H1 (cell line): Measurements from ENCODE around the gene SUGT1. TPM values are rescaled to one million over a fixed set of nuclear protein-coding genes. Genes with fewer than 3 reads are reported as not detected.

Experiments used
- CTCF ChIA-PET: fragments of 300-600 bp; sonication (Branson Sonifier 250); formaldehyde crosslinking; loops from one replicate; lab custom pipeline; 2021; ENCODE audit not compliant: partially characterized antibody; lab: Charles Lee
- POLR2A ChIA-PET: fragments of 300-600 bp; sonication (Branson Sonifier 250); formaldehyde crosslinking; loops from one replicate; lab custom pipeline; 2021; ENCODE audit warnings: inconsistent platforms; ENCODE audit not compliant: partially characterized antibody; lab: Charles Lee
- DNase-seq, 2 experiments: peaks; one replicate each; pipeline versions ENCODE4 v3.0.0 to v3.0.0-alpha.2; 2010 to 2022; ENCODE audit warnings: low spot score in 2 of 2, low read depth in 1 of 2, mixed read lengths in 1 of 2
- FAIRE-seq: peaks from 2 replicates; lab custom pipeline; 2011; peaks lifted over from hg19 to GRCh38; lab: Jason Lieb, UNC
- H2AFZ ChIP-seq: 2 replicates; pipeline ENCODE4 v1.8.1; 2012; ENCODE audit warnings: low read length, inconsistent platforms
- H2AK5ac ChIP-seq: 2 replicates; pipeline ENCODE4 v1.6.1; 2013; ENCODE audit warnings: low read depth, low read length
- H2BK120ac ChIP-seq: replicated peaks from 2 replicates; pipeline ENCODE3; 2013; ENCODE audit warnings: low read depth, low read length, inconsistent platforms
- H2BK12ac ChIP-seq: 2 replicates; pipeline ENCODE4 v1.6.1; 2013; ENCODE audit warnings: low read depth, low read length
- H2BK15ac ChIP-seq: 2 replicates; pipeline ENCODE4 v1.6.1; 2013; ENCODE audit warnings: low read length
- H2BK20ac ChIP-seq: 2 replicates; pipeline ENCODE4 v1.6.1; 2013; ENCODE audit warnings: low read length
- H2BK5ac ChIP-seq: 2 replicates; pipeline ENCODE4 v1.6.1; 2013; ENCODE audit warnings: low read depth, low read length
- H3K14ac ChIP-seq: 2 replicates; pipeline ENCODE4 v1.6.1; 2013; ENCODE audit warnings: inconsistent platforms; ENCODE audit not compliant: insufficient read length
- H3K18ac ChIP-seq: 2 replicates; pipeline ENCODE4 v1.6.1; 2013; ENCODE audit warnings: low read length; ENCODE audit errors: extremely low read depth
- H3K23ac ChIP-seq: 2 replicates; pipeline ENCODE4 v1.6.1; 2013; ENCODE audit warnings: inconsistent platforms; ENCODE audit not compliant: insufficient read length
- H3K23me2 ChIP-seq: 2 replicates; pipeline ENCODE4 v1.6.1; 2013; ENCODE audit warnings: low read depth, low read length
- H3K27ac ChIP-seq: 2 replicates; pipeline ENCODE4 v1.6.1; 2011; ENCODE audit warnings: low read depth, low read length, inconsistent platforms
- H3K27me3 ChIP-seq, 4 experiments: replicated peaks in 1 of 4; 1 replicate in 1 of 4; 2 replicates in 3 of 4; pipeline versions ENCODE4 v1.6.1 to v1.8.1; 2011 to 2013; ENCODE audit warnings: low read length in 3 of 4, mild to moderate bottlenecking in 3 of 4, inconsistent platforms in 2 of 4, mixed read lengths in 2 of 4, moderate library complexity in 1 of 4; ENCODE audit not compliant: control insufficient read depth in 3 of 4, insufficient read depth in 3 of 4; ENCODE audit errors: extremely low read depth in 1 of 4
- H3K36me3 ChIP-seq, 4 experiments: 2 replicates each; pipeline versions ENCODE4 v1.6.1 to v1.8.1; 2011 to 2013; ENCODE audit warnings: mild to moderate bottlenecking in 4 of 4, low read length in 3 of 4, moderate library complexity in 2 of 4, control low read depth in 1 of 4, inconsistent platforms in 1 of 4; ENCODE audit not compliant: insufficient read depth in 4 of 4, control insufficient read depth in 2 of 4
- H3K4ac ChIP-seq: replicated peaks from 2 replicates; pipeline ENCODE3; 2013; ENCODE audit warnings: low read length, low read depth, mixed read lengths, inconsistent platforms; ENCODE audit not compliant: insufficient read length
- H3K4me1 ChIP-seq, 4 experiments: replicated peaks in 1 of 4; 1 replicate in 1 of 4; 2 replicates in 3 of 4; pipeline versions ENCODE4 v1.6.1 to v1.8.1; 2011 to 2013; ENCODE audit warnings: low read length in 3 of 4, inconsistent platforms in 2 of 4, mixed read lengths in 1 of 4; ENCODE audit not compliant: insufficient read depth in 4 of 4, control insufficient read depth in 3 of 4
- H3K4me2 ChIP-seq, 2 experiments: 2 replicates each; pipeline versions ENCODE4 v1.6.1 to v1.8.1; 2011 to 2013; ENCODE audit warnings: low read depth in 2 of 2, low read length in 2 of 2, control low read depth in 1 of 2, inconsistent platforms in 1 of 2, mild to moderate bottlenecking in 1 of 2; ENCODE audit not compliant: insufficient read depth in 1 of 2
- H3K4me3 ChIP-seq, 4 experiments: fragments of 200-600, 300-600 bp in 1 of 4; sonication (generic), shearing (Covaris generic), sonication (Bioruptor Twin) in 1 of 4; 2 replicates each; pipeline versions ENCODE4 v1.5.1 to v1.8.1; 2011 to 2016; ENCODE audit warnings: low read length in 4 of 4, low read depth in 3 of 4, control low read depth in 2 of 4, inconsistent platforms in 2 of 4, mild to moderate bottlenecking in 2 of 4, mixed read lengths in 1 of 4, moderate library complexity in 1 of 4; ENCODE audit not compliant: insufficient read depth in 2 of 4; ENCODE audit errors: extremely low read depth in 1 of 4
- H3K56ac ChIP-seq: replicated peaks from 2 replicates; pipeline ENCODE3; 2013; ENCODE audit warnings: low read depth, mild to moderate bottlenecking, mixed read lengths, low read length, inconsistent platforms; ENCODE audit not compliant: insufficient read length
- H3K79me1 ChIP-seq: 2 replicates; pipeline ENCODE4 v1.6.1; 2013; ENCODE audit warnings: low read depth, low read length, control low read depth
- H3K79me2 ChIP-seq, 2 experiments: 2 replicates each; pipeline versions ENCODE4 v1.6.1 to v1.8.1; 2012 to 2013; ENCODE audit warnings: low read length in 2 of 2, mild to moderate bottlenecking in 2 of 2, inconsistent platforms in 1 of 2; ENCODE audit not compliant: insufficient read depth in 2 of 2, control insufficient read depth in 1 of 2
- H3K9ac ChIP-seq, 4 experiments: replicated peaks in 1 of 4; 1 replicate in 1 of 4; 2 replicates in 3 of 4; pipeline versions ENCODE4 v1.6.1 to v1.8.1; 2011 to 2013; ENCODE audit warnings: low read depth in 3 of 4, low read length in 3 of 4, control low read depth in 2 of 4, mild to moderate bottlenecking in 2 of 4, moderate library complexity in 2 of 4, inconsistent platforms in 1 of 4; ENCODE audit errors: extremely low read depth in 1 of 4
- H3K9me3 ChIP-seq, 2 experiments: 2 replicates each; pipeline versions ENCODE4 v1.6.1 to v1.8.1; 2012 to 2013; ENCODE audit warnings: mild to moderate bottlenecking in 2 of 2, moderate library complexity in 2 of 2, control low read depth in 1 of 2, inconsistent platforms in 1 of 2, low read depth in 1 of 2, low read length in 1 of 2, mixed read lengths in 1 of 2; ENCODE audit not compliant: insufficient read depth in 2 of 2
- H4K20me1 ChIP-seq, 2 experiments: replicated peaks in 1 of 2; 2 replicates each; pipeline versions ENCODE3 to v1.8.1; 2011 to 2013; ENCODE audit warnings: inconsistent platforms in 2 of 2, low read length in 2 of 2, mild to moderate bottlenecking in 1 of 2; ENCODE audit not compliant: insufficient read depth in 2 of 2, control insufficient read depth in 1 of 2
- H4K5ac ChIP-seq: 2 replicates; pipeline ENCODE4 v1.6.1; 2013; ENCODE audit warnings: low read length, low read depth, mixed read lengths, inconsistent platforms; ENCODE audit not compliant: insufficient read length
- H4K8ac ChIP-seq: 2 replicates; pipeline ENCODE4 v1.8.0; 2013; ENCODE audit warnings: mild to moderate bottlenecking, moderate library complexity, low read length, inconsistent platforms; ENCODE audit not compliant: insufficient read depth; ENCODE audit errors: extremely low read depth
- H4K91ac ChIP-seq: replicated peaks from 2 replicates; pipeline ENCODE3; 2013; ENCODE audit warnings: low read length, mixed read lengths, inconsistent platforms; ENCODE audit not compliant: insufficient read length
- CHD2 ChIP-seq: IDR thresholded peaks from 2 replicates; pipeline ENCODE4 v1.6.1; 2012; ENCODE audit warnings: low read length, improper control_type of control experiment
- EZH2 ChIP-seq: fragments of 200-600 bp; sonication (generic); IDR thresholded peaks from 2 replicates; pipeline ENCODE4 v1.7.1; 2012; ENCODE audit warnings: low read depth, mild to moderate bottlenecking, moderate library complexity, low read length, inconsistent platforms; ENCODE audit not compliant: severe bottlenecking
- HDAC6 ChIP-seq: IDR thresholded peaks from one replicate; pipeline ENCODE4 v1.7.1; 2012; ENCODE audit warnings: low read depth, mild to moderate bottlenecking, inconsistent platforms, low read length, moderate library complexity
- JUN ChIP-seq: IDR thresholded peaks from 2 replicates; pipeline ENCODE4 v1.6.1; 2011; ENCODE audit warnings: low read depth, mild to moderate bottlenecking, improper control_type of control experiment, low read length
- KDM4A ChIP-seq: IDR thresholded peaks from one replicate; pipeline ENCODE4 v1.7.1; 2012; ENCODE audit warnings: low read depth, mild to moderate bottlenecking, moderate library complexity, low read length, inconsistent platforms; ENCODE audit not compliant: severe bottlenecking
- NANOG ChIP-seq: IDR thresholded peaks from 2 replicates; pipeline ENCODE4 v1.6.1; 2011; ENCODE audit warnings: low read length, low read depth, mild to moderate bottlenecking, inconsistent platforms; ENCODE audit not compliant: insufficient read depth, poor library complexity, severe bottlenecking
- POU5F1 ChIP-seq: IDR thresholded peaks from 2 replicates; pipeline ENCODE4 v1.6.1; 2011; ENCODE audit warnings: low read depth, mild to moderate bottlenecking, low read length, moderate library complexity
- RFX5 ChIP-seq: IDR thresholded peaks from 2 replicates; pipeline ENCODE4 v1.6.1; 2011; ENCODE audit warnings: low read depth, low read length, improper control_type of control experiment, borderline replicate concordance
- SIX5 ChIP-seq: IDR thresholded peaks from 2 replicates; pipeline ENCODE4 v1.6.1; 2011; ENCODE audit warnings: mild to moderate bottlenecking, low read depth, low read length
- SP1 ChIP-seq: IDR thresholded peaks from 2 replicates; pipeline ENCODE4 v1.6.1; 2011; ENCODE audit warnings: low read depth, low read length
- TAF1 ChIP-seq: IDR thresholded peaks from 2 replicates; pipeline ENCODE4 v1.6.1; 2011; ENCODE audit warnings: mild to moderate bottlenecking, low read depth, low read length
- YY1 ChIP-seq: IDR thresholded peaks from 2 replicates; pipeline ENCODE4 v1.6.1; 2011; ENCODE audit warnings: low read depth, mild to moderate bottlenecking, low read length
- ZNF274 ChIP-seq: IDR thresholded peaks from 2 replicates; pipeline ENCODE4 v1.7.0; 2012; ENCODE audit warnings: low read length, borderline replicate concordance; ENCODE audit errors: extremely low read depth
- WGBS, 2 experiments: shearing (Covaris generic) in 1 of 2; methylation state at CpG; one replicate each; pipeline versions ENCODE4 v1.1.6 to v1.1.7; 2013 to 2015; ENCODE audit warnings: low lambda C conversion rate in 2 of 2, mixed read lengths in 2 of 2, inconsistent platforms in 1 of 2, low coverage in 1 of 2, missing lambda C conversion rate in 1 of 2; ENCODE audit not compliant: insufficient replicate concordance in 2 of 2, insufficient coverage in 1 of 2, insufficient read length in 1 of 2; ENCODE audit errors: extremely low coverage in 1 of 2, missing lambda C conversion rate in 1 of 2; 5-methylcytosine and 5-hydroxymethylcytosine counted together
- polyA plus RNA-seq, 7 experiments: library from polyadenylated mRNA; depleted of rRNA in 3 of 7; stranded (reverse) in 5 of 7; unstranded in 2 of 7; fragments of >200 nt in 5 of 7; fragments of 200-250 nt in 2 of 7; gene quantifications; 1 replicate in 5 of 7; 2 replicates in 1 of 7; 4 replicates in 1 of 7; pipeline versions ENCODE4 v1.2.1 to v1.2.3, GENCODE V29; 2011 to 2013; ENCODE audit warnings: missing spikeins in 2 of 7, mixed read lengths in 2 of 7
- total RNA-seq: library from RNA; stranded (reverse); fragmentation: NEBNext Ultra II Directional; extraction: Animal tissue kit (Norgen Biotek cat#: 25700); gene quantifications from 2 replicates; pipeline ENCODE4 v1.2.1, GENCODE V29; 2021
- TF ChIP-seq, protein P1 (sequence below): IDR thresholded peaks from 2 replicates; pipeline ENCODE4 v1.6.1; 2012; ENCODE audit warnings: inconsistent platforms

The SUGT1 gene
- total and polyA plus RNA-seq, 2 of the 8 experiments (the other 6 are each of a cell fraction or from before 2014, with no cell fraction given) = 21.0 to 99.4 TPM

DNA sequence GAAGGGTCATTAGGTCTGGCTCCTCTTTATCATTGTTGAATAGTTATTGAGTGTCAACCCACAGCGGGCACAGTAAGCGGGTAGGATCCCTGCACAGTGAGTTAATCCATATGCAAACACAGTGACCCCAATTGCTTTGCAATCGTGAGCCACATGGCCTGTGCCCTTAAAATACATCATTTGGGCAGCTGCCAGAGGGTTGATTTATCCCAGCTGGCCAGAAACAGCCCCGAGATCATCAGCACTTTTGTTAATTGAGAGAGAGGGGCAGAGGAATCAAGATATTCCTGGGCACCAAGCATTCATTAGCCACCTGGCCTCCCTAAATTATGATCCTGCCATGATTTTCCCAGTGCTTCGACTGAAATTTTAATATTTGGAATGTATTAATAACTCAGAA lies 96.8 kb downstream of the SUGT1 start:
- no peaks in the 10 kb centered on the region for H3K36me3 ChIP-seq
- WGBS, 2 experiments = 70% methylated on average over 5 of the region's 5 CpGs; no CpG with 5 or more reads in 1 of the 2 experiments
- H2BK120ac ChIP-seq = no peak overlapping the region
- TF ChIP-seq TAF1 = no peak
- TF ChIP-seq HDAC6 = no peak
- TF ChIP-seq, protein P1, sequence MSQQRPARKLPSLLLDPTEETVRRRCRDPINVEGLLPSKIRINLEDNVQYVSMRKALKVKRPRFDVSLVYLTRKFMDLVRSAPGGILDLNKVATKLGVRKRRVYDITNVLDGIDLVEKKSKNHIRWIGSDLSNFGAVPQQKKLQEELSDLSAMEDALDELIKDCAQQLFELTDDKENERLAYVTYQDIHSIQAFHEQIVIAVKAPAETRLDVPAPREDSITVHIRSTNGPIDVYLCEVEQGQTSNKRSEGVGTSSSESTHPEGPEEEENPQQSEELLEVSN = no peak
- TF ChIP-seq POU5F1 = no peak
- TF ChIP-seq SP1 = no peak
- TF ChIP-seq YY1 = no peak
- TF ChIP-seq ZNF274 = no peak
- no peak for TF ChIP-seq CHD2
- TF ChIP-seq SIX5 = no peak
- no peak for TF ChIP-seq NANOG
- TF ChIP-seq EZH2 = no peak
- no peak for TF ChIP-seq JUN
- TF ChIP-seq RFX5 = no peak
- no peak for TF ChIP-seq KDM4A
- TF ChIP-seq, all 59 proteins: peak for 0
- ChIA-PET POLR2A (no interaction called here), CTCF (no interaction called here)
- Histone ChIP-seq H3K23ac (no peak overlapping the region), H3K23me2 (no peaks in the 10 kb centered on the region), H3K27ac (no peak overlapping the region), H2BK15ac (no peak overlapping the region), H3K4me1 (no peaks in the 10 kb centered on the region), H3K4ac (no peak overlapping the region), H2AK5ac (no peak overlapping the region), H3K79me1 (no peaks in the 10 kb centered on the region), H2AFZ (no peak overlapping the region), H3K9ac (no peak overlapping the region), H4K8ac (no peak overlapping the region), H4K91ac (no peak overlapping the region), H4K5ac (no peak overlapping the region), H3K79me2 (no peaks in the 10 kb centered on the region), H3K4me2 (no peak overlapping the region), H3K9me3 (no peaks in the 10 kb centered on the region), H2BK5ac (no peak overlapping the region), H4K20me1 (no peaks in the 10 kb centered on the region), H3K4me3 (no peak overlapping the region), H3K56ac (no peak overlapping the region), H3K27me3 (no peaks in the 10 kb centered on the region; a peak in 1 of 7 replicates), H2BK12ac (no peak overlapping the region), H3K18ac (no peak overlapping the region), H2BK20ac (no peak overlapping the region), H3K14ac (no peak overlapping the region)
- DNase-seq (no peak), FAIRE-seq (no peak)
